HCT116 (cell line): ENCODE results near the gene AGAP1. TPM values are rescaled to one million over a fixed set of nuclear protein-coding genes. Genes with fewer than 3 reads are reported as not detected.

Experiments used
- ATAC-seq: fragments of 200-7000 bp; cut with Tn5 transposase; 2 replicates; pipeline ENCODE4 v1.9.1; 2020; ENCODE audit warnings: mild to moderate bottlenecking, moderate library complexity
- BruUV-seq: library from RNA; stranded (reverse); fragments of 400-500 nt; replicated peaks from 2 replicates; lab custom pipeline; 2021; lab: Mats Ljungman, UMichigan
- CTCF ChIA-PET: fragments of 300-600 bp; sonication (Branson Sonifier 250); formaldehyde crosslinking; loops from one replicate; lab custom pipeline; 2021; ENCODE audit warnings: antibody characterized with exemption; lab: Charles Lee
- POLR2A ChIA-PET: fragments of 300-600, 350-600 bp; sonication (Branson Sonifier 250); formaldehyde crosslinking; loops from one replicate; lab custom pipeline; 2021; ENCODE audit warnings: antibody characterized with exemption; lab: Charles Lee
- RAD21 ChIA-PET, 2 experiments: fragments of 300-600 bp; sonication (Branson Sonifier 250); formaldehyde crosslinking; loops; one replicate each; lab custom pipeline; 2023; ENCODE audit warnings: low total read pairs in 2 of 2; ENCODE audit not compliant: uncharacterized antibody in 2 of 2, unreplicated experiment in 2 of 2, low non-redundant PET in 1 of 2; lab: Charles Lee
- DNase-seq: peaks from one replicate; pipeline ENCODE4 v3.0.0-alpha.2; 2010; ENCODE audit warnings: low read depth, low spot score
- H2AFZ ChIP-seq: fragments of 200-600 bp; shearing (Covaris generic), sonication (generic); 2 replicates; pipeline ENCODE4 v1.6.1; 2017; ENCODE audit warnings: low read depth, mixed run types, mixed read lengths, antibody characterized with exemption, low read length; ENCODE audit not compliant: poor library complexity, severe bottlenecking
- H3K27ac ChIP-seq: 2 replicates; pipeline ENCODE4 v1.5.1; 2012; ENCODE audit warnings: low read depth, low read length
- H3K27me3 ChIP-seq: fragments of 200-600 bp; sonication (generic); 2 replicates; pipeline ENCODE4 v1.6.1; 2016; ENCODE audit warnings: mixed run types, low read length, mixed read lengths; ENCODE audit not compliant: insufficient read depth
- H3K36me3 ChIP-seq, 2 experiments: fragments of 200-500 bp in 1 of 2; fragments of 200-600 bp in 1 of 2; sonication (Bioruptor generic) in 1 of 2; sonication (generic) in 1 of 2; 2 replicates each; pipeline versions ENCODE4 v1.5.1 to v1.6.1; 2014 to 2016; ENCODE audit warnings: low read length in 2 of 2, inconsistent platforms in 1 of 2, mixed read lengths in 1 of 2, mixed run types in 1 of 2; ENCODE audit not compliant: insufficient read depth in 2 of 2, control insufficient read depth in 1 of 2
- H3K4me1 ChIP-seq, 2 experiments: fragments of 200-600 bp in 1 of 2; sonication (generic) in 1 of 2; 2 replicates each; pipeline versions ENCODE4 v1.5.1 to v1.6.1; 2012 to 2017; ENCODE audit warnings: low read length in 2 of 2, inconsistent platforms in 1 of 2, mild to moderate bottlenecking in 1 of 2, mixed read lengths in 1 of 2, mixed run types in 1 of 2, moderate library complexity in 1 of 2; ENCODE audit not compliant: insufficient read depth in 2 of 2, control insufficient read depth in 1 of 2
- H3K4me2 ChIP-seq: fragments of 200-600 bp; sonication (generic); 2 replicates; pipeline ENCODE4 v1.6.1; 2017; ENCODE audit warnings: mixed run types, low read length, mixed read lengths
- H3K4me3 ChIP-seq, 2 experiments: fragments of 200-600 bp in 1 of 2; sonication (generic) in 1 of 2; replicated peaks in 1 of 2; 2 replicates each; pipeline ENCODE4 v1.5.1; 2011 to 2016; ENCODE audit warnings: low read length in 2 of 2, control low read depth in 1 of 2, low read depth in 1 of 2, mild to moderate bottlenecking in 1 of 2, mixed read lengths in 1 of 2, mixed run types in 1 of 2
- H3K79me2 ChIP-seq: fragments of 200-600 bp; sonication (generic); 2 replicates; pipeline ENCODE4 v1.6.1; 2017; ENCODE audit warnings: mild to moderate bottlenecking, mixed run types, low read length, moderate library complexity, mixed read lengths; ENCODE audit not compliant: insufficient read depth
- H3K9ac ChIP-seq: fragments of 200-600 bp; sonication (generic); 2 replicates; pipeline ENCODE4 v1.6.1; 2016; ENCODE audit warnings: low read length, mixed read lengths
- H3K9me2 ChIP-seq: fragments of 200-600 bp; sonication (generic), shearing (Covaris generic); 2 replicates; pipeline ENCODE4 v1.6.1; 2017; ENCODE audit warnings: mixed run types, mild to moderate bottlenecking, moderate library complexity; ENCODE audit not compliant: insufficient read depth
- H3K9me3 ChIP-seq, 2 experiments: fragments of 200-500 bp in 1 of 2; fragments of 200-600 bp in 1 of 2; sonication (Bioruptor generic) in 1 of 2; sonication (generic) in 1 of 2; 2 replicates each; pipeline ENCODE4 v1.6.1; 2014 to 2017; ENCODE audit warnings: low read length in 2 of 2, mixed read lengths in 2 of 2, inconsistent platforms in 1 of 2, low read depth in 1 of 2, mild to moderate bottlenecking in 1 of 2, mixed run types in 1 of 2, moderate library complexity in 1 of 2; ENCODE audit not compliant: control insufficient read depth in 1 of 2, insufficient read depth in 1 of 2
- H4K20me1 ChIP-seq: fragments of 200-600 bp; sonication (generic), shearing (Covaris generic); 2 replicates; pipeline ENCODE4 v1.6.1; 2017; ENCODE audit warnings: mixed run types, mild to moderate bottlenecking, moderate library complexity; ENCODE audit not compliant: insufficient read depth
- CBX3 ChIP-seq: IDR thresholded peaks from 2 replicates; pipeline ENCODE4 v1.6.1; 2012; ENCODE audit warnings: low read depth
- CEBPB ChIP-seq: IDR thresholded peaks from 2 replicates; pipeline ENCODE4 v1.6.1; 2012; ENCODE audit warnings: low read depth
- EGR1 ChIP-seq: IDR thresholded peaks from 2 replicates; pipeline ENCODE4 v1.6.1; 2012; ENCODE audit warnings: low read depth
- ELF1 ChIP-seq: IDR thresholded peaks from 2 replicates; pipeline ENCODE4 v1.6.1; 2012; ENCODE audit warnings: low read depth, borderline replicate concordance
- EZH2 ChIP-seq: fragments of 200-600 bp; sonication (generic); IDR thresholded peaks from 2 replicates; pipeline ENCODE4 v1.6.1; 2017; ENCODE audit warnings: antibody characterized with exemption, mixed run types
- EZH2phosphoT487 ChIP-seq: fragments of 200-600 bp; IDR thresholded peaks from 2 replicates; pipeline ENCODE4 v1.6.1; 2018; ENCODE audit warnings: antibody characterized with exemption, borderline replicate concordance
- FOSL1 ChIP-seq: IDR thresholded peaks from 2 replicates; pipeline ENCODE4 v1.6.1; 2012; ENCODE audit warnings: low read depth
- JUND ChIP-seq: IDR thresholded peaks from 2 replicates; pipeline ENCODE4 v1.6.1; 2012
- POLR2A ChIP-seq: IDR thresholded peaks from 2 replicates; pipeline ENCODE4 v1.7.0; 2011; ENCODE audit warnings: borderline replicate concordance; ENCODE audit not compliant: insufficient read depth, insufficient read length; ENCODE audit errors: extremely low read depth
- POLR2AphosphoS5 ChIP-seq: IDR thresholded peaks from 2 replicates; pipeline ENCODE4 v1.6.1; 2011; ENCODE audit warnings: mild to moderate bottlenecking, low read depth, low read length, moderate library complexity
- RAD21 ChIP-seq: IDR thresholded peaks from 2 replicates; pipeline ENCODE4 v1.6.1; 2012; ENCODE audit warnings: low read depth, mild to moderate bottlenecking
- SIN3A ChIP-seq: IDR thresholded peaks from 2 replicates; pipeline ENCODE4 v1.6.1; 2012; ENCODE audit warnings: low read depth
- SRF ChIP-seq: IDR thresholded peaks from 2 replicates; pipeline ENCODE4 v1.6.1; 2012; ENCODE audit warnings: low read depth
- TCF7L2 ChIP-seq: IDR thresholded peaks from 2 replicates; pipeline ENCODE4 v1.7.0; 2011; ENCODE audit warnings: borderline replicate concordance, inconsistent platforms; ENCODE audit not compliant: insufficient read depth, insufficient read length; ENCODE audit errors: extremely low read depth
- YY1 ChIP-seq: IDR thresholded peaks from 2 replicates; pipeline ENCODE4 v1.6.1; 2011; ENCODE audit warnings: low read length, low read depth, moderate library complexity, mild to moderate bottlenecking; ENCODE audit not compliant: insufficient replicate concordance; ENCODE audit errors: extremely low read depth
- ZFX ChIP-seq: fragments of 450-650 bp; IDR thresholded peaks from 2 replicates; pipeline ENCODE4 v1.6.1; 2017
- intact Hi-C: fragments of 100-400 bp; cut with micrococcal nuclease; formaldehyde crosslinking; loops from 2 replicates; pipeline ENCODE4 v1.10.0; 2022
- total RNA-seq: library from RNA; stranded (reverse); gene quantifications from one replicate; pipeline ENCODE4 v1.2.1, GENCODE V29; 2021; ENCODE audit not compliant: unreplicated experiment
- TF ChIP-seq, protein P1 (sequence below): IDR thresholded peaks from 2 replicates; pipeline ENCODE4 v1.6.1; 2011; ENCODE audit warnings: mild to moderate bottlenecking, low read length, moderate library complexity; ENCODE audit not compliant: insufficient replicate concordance; ENCODE audit errors: extremely low read depth
- TF ChIP-seq, protein P2 (sequence below): IDR thresholded peaks from 2 replicates; pipeline ENCODE4 v1.6.1; 2012
- TF ChIP-seq, protein P3 (sequence below): IDR thresholded peaks from 2 replicates; pipeline ENCODE4 v1.6.1; 2012

AGAP1 gene
- total RNA-seq, 1 experiment from 2014 or later: 43.8 TPM

DNA sequence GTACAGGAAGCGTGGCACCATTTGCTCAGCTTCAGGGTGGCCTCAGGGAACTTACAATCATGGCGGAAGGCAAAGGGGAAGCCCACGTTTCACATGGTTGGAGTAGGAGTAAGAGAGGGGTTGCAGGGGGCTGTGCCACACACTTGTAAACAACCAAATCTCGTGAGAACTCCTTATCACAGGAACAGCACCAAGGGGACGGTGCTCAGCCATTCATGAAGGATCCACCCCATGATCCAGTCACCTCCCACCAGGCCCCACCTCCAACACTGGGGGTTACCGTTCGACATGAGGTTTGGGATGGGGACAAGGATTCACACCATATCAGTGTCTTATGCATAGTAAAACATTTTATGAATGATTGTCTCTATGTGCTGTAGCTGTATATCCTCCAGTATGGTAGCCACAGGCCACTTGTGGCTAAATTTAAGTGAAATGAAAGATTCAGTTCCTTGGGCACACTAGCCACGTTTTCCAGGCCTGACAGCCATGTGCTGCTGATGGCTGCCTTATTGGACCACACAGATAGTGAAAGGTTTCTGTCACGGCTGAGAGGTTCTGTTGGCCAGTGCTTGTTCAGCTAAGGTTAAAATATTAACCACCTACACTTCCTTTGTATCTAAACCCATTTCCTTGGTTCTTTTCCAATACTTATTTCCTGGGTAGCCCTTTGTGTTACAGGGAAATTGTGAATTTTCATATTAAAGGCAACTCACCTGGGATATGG lies 77.3 kb downstream of the AGAP1 start:
- Histone ChIP-seq H2AFZ (no peak overlapping the region), H4K20me1 (peaks cover 12% of the 10 kb centered on the region; the same call in 1 of the 2 replicates), H3K9me2 (no peaks in the 10 kb centered on the region), H3K4me1 (peaks cover 10 to 12% of the 10 kb centered on the region in 2 experiments; a peak in 3 of 4 replicates), H3K79me2 (peaks cover 91% of the 10 kb centered on the region), H3K4me3 (no peak overlapping the region)
- POLR2A ChIA-PET: no interaction called here
- no TSS peak for BruUV-seq
- no peak for DNase-seq
- intact Hi-C loops: no loop called here
- TF ChIP-seq SRF (no peak), ZFX (no peak), POLR2A (no peak), EZH2 (no peak), JUND (no peak), POLR2AphosphoS5 (no peak), CEBPB (no peak), SIN3A (no peak), ELF1 (no peak), EGR1 (no peak), EZH2phosphoT487 (no peak), YY1 (no peak), FOSL1 (no peak), CBX3 (no peak), TCF7L2 (no peak), RAD21 (no peak)
- TF ChIP-seq, protein P1, sequence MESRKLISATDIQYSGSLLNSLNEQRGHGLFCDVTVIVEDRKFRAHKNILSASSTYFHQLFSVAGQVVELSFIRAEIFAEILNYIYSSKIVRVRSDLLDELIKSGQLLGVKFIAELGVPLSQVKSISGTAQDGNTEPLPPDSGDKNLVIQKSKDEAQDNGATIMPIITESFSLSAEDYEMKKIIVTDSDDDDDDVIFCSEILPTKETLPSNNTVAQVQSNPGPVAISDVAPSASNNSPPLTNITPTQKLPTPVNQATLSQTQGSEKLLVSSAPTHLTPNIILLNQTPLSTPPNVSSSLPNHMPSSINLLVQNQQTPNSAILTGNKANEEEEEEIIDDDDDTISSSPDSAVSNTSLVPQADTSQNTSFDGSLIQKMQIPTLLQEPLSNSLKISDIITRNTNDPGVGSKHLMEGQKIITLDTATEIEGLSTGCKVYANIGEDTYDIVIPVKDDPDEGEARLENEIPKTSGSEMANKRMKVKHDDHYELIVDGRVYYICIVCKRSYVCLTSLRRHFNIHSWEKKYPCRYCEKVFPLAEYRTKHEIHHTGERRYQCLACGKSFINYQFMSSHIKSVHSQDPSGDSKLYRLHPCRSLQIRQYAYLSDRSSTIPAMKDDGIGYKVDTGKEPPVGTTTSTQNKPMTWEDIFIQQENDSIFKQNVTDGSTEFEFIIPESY: no peak
- TF ChIP-seq, protein P2, sequence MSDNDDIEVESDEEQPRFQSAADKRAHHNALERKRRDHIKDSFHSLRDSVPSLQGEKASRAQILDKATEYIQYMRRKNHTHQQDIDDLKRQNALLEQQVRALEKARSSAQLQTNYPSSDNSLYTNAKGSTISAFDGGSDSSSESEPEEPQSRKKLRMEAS: no peak
- TF ChIP-seq, protein P3, sequence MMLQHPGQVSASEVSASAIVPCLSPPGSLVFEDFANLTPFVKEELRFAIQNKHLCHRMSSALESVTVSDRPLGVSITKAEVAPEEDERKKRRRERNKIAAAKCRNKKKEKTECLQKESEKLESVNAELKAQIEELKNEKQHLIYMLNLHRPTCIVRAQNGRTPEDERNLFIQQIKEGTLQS: no peak
- TF ChIP-seq, all 23 proteins: peak for 0
- CTCF ChIA-PET: no interaction called here
- H3K27me3 ChIP-seq: no peaks in the 10 kb centered on the region
- H3K27ac ChIP-seq: no peak overlapping the region
- peaks cover 0 to 10% of the 10 kb centered on the region in 2 experiments; a peak in 1 of 4 replicates for H3K36me3 ChIP-seq
- ATAC-seq: no peak
- RAD21 ChIA-PET: no interaction called here
- H3K9ac ChIP-seq: no peak overlapping the region
- H3K9me3 ChIP-seq: peaks cover 0 to 10% of the 10 kb centered on the region in 2 experiments; a peak in 1 of 4 replicates
- H3K4me2 ChIP-seq: no peak overlapping the region
